Right ventricle myocardium inferior (tissue), 1 donor: ENCODE measurements around the gene ZBTB17. TPM values are rescaled to one million over a fixed set of nuclear protein-coding genes. Genes with fewer than 3 reads are reported as not detected.
"Not testable (repeated sequence)": the region's sequence is repeated elsewhere in the genome, so short reads cannot be mapped to it uniquely, and the experiment has no call there.

ENCODE experiments used
- ATAC-seq: fragments of 200-7000 bp; cut with Tn5 transposase; one replicate; pipeline ENCODE4 v1.9.1; 2020; ENCODE audit warnings: mild to moderate bottlenecking, moderate library complexity
- DNase-seq: peaks from one replicate; pipeline ENCODE4 v3.0.0; 2021; ENCODE audit errors: missing footprints
- intact Hi-C: fragments of 100-400 bp; cut with DNase I; formaldehyde crosslinking; loops from one replicate; pipeline ENCODE4 v1.11.0; 2022
- total RNA-seq: library from RNA; stranded (reverse); fragmentation: NEBNext Ultra II Directional; extraction: Animal tissue kit (Norgen Biotek cat#: 25700); gene quantifications from one replicate; pipeline ENCODE4 v1.2.1, GENCODE V29; 2021
- donor health status: DM: no; HTN: yes; CAD: no; lungs with severe emphysema.

The ZBTB17 gene
- total RNA-seq, 1 donor from 2014 or later = 23.4 TPM

- ATAC-seq = peak; percentile 42
- peak; percentile 85 for DNase-seq
- intact Hi-C loops = no loop called here
Measured at GRCh38 chr1:16013220-16013907, 37.5 kb upstream of the ZBTB17 start.

DNA sequence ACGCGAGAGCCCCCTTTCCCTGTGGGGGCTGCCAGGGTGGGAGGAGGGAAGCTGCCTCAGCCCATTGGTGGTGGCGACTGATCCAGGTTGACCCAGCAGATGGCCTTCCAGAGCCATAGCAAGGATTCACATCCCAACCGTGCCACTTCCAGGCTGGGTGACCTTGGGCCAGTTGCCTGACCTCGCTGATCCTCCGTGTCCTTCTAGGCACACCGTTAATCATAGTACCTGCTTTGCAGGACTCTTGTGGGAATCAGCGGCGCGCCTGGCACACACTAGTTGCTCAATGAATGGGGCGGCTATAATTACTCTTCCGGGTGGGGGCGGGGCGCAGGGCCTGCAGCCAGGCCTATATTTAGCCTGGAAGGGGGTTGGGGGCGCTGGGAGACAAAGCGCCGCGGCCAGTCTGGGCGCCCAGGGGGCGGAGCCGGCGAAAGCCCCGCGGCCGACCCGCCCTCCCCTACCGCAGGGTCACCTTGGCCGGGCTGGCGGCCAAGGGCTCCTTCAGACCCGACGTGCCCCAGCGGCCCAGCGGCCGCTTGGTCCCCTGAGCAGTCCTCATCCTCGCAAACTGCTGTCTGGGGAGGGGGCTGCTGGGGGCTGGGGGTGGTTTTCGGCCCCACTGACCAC lies 36.8 kb upstream of the ZBTB17 start:
- DNase-seq = peak; percentile 89
- intact Hi-C loops = no loop called here

GRCh38 chr1:16011936-16012589 lies 36.2 kb upstream of the ZBTB17 start:
- no peak for DNase-seq
- intact Hi-C loops = no loop called here
- ATAC-seq = no peak

More for the DNA sequence above, 36.8 kb upstream of the ZBTB17 start:
- peak; percentile 30 for ATAC-seq

GRCh38 chr1:16010837-16011236 lies 34.9 kb upstream of the ZBTB17 start:
- ATAC-seq (no peak), DNase-seq (no peak)
- intact Hi-C loops = no loop called here

DNA sequence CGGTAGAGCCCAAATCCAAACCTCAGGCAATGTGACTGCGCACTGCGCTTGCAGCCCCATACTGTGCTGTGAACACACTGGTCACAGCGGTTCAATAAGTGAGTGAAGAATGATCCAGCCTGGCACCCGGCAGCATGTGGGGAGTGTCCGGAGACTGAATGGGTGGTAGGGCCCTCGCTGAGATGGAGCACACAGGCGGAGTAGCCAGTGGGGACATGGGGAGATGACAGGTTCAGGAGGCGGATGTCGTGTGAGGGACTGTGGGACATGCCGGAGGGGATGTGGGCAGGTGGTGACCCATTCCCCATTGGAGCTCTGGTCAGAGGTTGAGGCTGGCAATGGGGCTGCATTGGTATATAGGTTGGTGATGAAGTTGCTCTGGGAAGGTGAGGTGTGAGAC lies 33.8 kb upstream of the ZBTB17 start:
- intact Hi-C loops = loop anchor here (1.0 to 2.0 kb wide), 2 partner anchors 23 to 47 kb away; no protein-coding TSS in a partner anchor
- no peak for ATAC-seq
- DNase-seq = no peak

- intact Hi-C loops = loop anchor here (1.0 to 2.0 kb wide), 2 partner anchors 24 to 47 kb away; no protein-coding TSS in a partner anchor
- DNase-seq (peak; percentile 85), ATAC-seq (no peak)
Measured at GRCh38 chr1:16009030-16009460, 33.1 kb upstream of the ZBTB17 start.

GRCh38 chr1:16007671-16008341 lies 31.9 kb upstream of the ZBTB17 start:
- no peak for DNase-seq
- intact Hi-C loops = loop anchor here (2.0 kb wide), 1 partner anchor 25 kb away; no protein-coding TSS in a partner anchor
- ATAC-seq = no peak

- DNase-seq = no peak
- intact Hi-C loops = no loop called here
Measured at GRCh38 chr1:16006552-16007485, 30.9 kb upstream of the ZBTB17 start.

GRCh38 chr1:16006010-16006409 lies 30.1 kb upstream of the ZBTB17 start:
- DNase-seq (no peak), ATAC-seq (no peak)
- intact Hi-C loops = no loop called here

More at GRCh38 chr1:16006552-16007485, 30.9 kb upstream of the ZBTB17 start:
- ATAC-seq = no peak

DNA sequence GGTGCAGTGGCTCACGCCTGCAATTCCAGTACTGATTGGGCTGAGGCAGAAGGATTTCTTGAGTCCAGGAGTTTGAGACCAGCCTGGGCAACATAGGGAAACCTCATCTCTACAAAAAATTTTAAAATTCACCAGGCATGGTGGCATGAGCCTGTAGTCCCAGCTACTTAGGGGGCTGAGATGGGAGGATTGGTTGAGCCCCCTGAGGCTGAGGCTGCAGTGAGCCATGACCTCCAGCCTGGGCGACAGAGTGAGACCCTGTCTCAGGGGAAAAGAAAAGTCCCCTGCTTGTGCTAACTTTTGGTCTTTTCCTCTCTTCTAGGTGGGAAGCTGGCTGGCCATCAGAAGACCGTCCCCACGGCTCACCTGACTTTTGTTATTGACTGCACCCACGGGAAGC lies 29.7 kb upstream of the ZBTB17 start:
- ATAC-seq (no peak), DNase-seq (no peak)
- intact Hi-C loops = no loop called here

DNA sequence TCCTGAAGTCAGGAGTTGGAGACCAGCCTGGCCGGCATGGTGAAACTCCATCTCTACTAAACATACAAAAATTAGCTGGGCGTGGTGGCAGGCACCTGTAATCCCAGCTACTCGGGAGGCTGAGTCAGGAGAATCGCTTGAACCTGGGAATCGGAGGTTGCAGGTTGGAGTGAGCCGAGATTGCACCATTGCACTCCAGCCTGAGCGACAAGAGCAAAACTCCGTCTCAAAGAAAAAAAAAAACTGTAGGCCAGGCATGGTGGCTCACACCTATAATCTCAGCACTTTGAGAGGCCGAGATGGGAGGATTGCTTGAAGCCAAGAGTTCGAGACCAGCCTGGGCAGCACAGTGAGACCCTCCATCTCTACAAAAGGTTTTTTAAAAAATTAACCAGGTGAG lies 25.4 kb upstream of the ZBTB17 start:
- DNase-seq, intact Hi-C loops, ATAC-seq: not testable (repeated sequence)

DNA sequence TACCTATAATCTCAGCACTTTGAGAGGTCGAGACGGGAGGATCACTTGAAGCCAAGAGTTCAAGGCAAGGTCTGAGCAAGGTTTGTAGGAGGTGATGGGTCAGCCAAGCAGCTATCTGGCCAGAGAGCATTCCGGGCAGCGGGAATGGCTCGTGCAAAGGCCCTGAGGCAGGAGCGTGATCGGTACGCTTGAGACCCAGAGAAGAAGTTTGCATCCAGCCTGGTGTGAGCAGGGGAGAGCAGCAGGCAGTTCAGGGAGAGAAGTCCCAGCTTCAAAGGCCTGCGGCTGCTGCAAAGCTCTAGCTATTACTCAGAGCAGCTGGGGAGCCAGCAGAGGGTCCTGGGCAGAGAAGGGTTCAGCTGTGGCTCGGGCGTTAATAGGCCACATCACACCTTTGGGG lies 23.0 kb upstream of the ZBTB17 start:
- ATAC-seq (no peak), DNase-seq (no peak)
- intact Hi-C loops = no loop called here

- DNase-seq (no peak), ATAC-seq (no peak)
- intact Hi-C loops = no loop called here
Measured at GRCh38 chr1:15997637-15998280, 21.9 kb upstream of the ZBTB17 start.

DNA sequence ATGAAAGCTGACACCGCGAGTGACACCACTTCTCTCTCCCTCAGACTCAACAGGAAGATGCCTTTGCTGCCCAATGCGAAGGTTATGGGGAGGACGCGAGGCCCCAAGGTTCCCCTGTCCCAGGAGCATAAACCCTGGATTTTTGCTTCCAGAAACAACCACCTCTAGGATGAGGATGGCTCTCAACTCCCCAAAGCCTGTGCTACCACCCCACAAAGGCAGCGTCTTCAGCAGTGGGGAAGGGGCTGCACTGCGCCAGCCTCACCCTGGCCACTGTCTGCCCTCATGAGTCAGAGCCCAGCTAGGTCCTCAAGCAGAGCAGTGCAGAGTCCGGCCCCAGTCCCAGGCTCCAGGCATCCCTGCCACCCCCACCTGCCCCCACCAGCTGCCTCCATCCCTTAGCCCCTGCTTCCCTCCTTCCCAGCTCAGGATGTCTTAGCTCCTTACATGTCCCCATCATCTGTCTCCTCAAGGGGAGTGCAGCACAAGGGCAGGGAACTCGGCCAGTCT lies 21.2 kb upstream of the ZBTB17 start:
- ATAC-seq (no peak), DNase-seq (no peak)
- intact Hi-C loops = no loop called here

- peak; percentile 74 for DNase-seq
- intact Hi-C loops = loop anchor here (2.0 to 5.0 kb wide), 2 partner anchors 178 to 202 kb away; no protein-coding TSS in a partner anchor
- peak; percentile 83 for ATAC-seq
Measured at GRCh38 chr1:15994590-15995351, 18.9 kb upstream of the ZBTB17 start.

DNA sequence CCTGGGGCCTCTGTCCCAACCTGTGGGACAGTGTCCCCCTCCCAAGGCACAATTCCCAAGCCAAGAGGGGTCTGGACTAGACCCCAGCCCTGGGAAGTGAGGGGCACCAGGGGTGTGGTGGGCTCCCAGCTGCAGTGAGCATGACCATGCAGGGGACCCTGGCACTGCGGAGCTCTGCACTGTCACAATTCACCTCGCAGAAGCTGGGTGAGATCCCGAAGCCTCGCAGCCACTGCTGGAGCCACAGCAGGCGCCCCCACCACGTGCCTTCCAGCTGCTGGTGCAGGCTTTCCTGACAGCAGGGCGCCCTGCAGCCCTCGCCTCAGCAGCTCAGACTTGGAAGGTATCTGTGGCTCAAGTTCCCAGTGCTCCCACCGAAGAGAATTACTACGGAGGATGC lies 18.2 kb upstream of the ZBTB17 start:
- intact Hi-C loops = loop anchor here (2.0 to 5.0 kb wide), 2 partner anchors 177 to 202 kb away; no protein-coding TSS in a partner anchor
- no peak for ATAC-seq

GRCh38 chr1:15993666-15994065 lies 17.8 kb upstream of the ZBTB17 start:
- no peak for ATAC-seq
- intact Hi-C loops = loop anchor here (2.0 to 5.0 kb wide), 2 partner anchors 177 to 201 kb away; no protein-coding TSS in a partner anchor
- DNase-seq = no peak

More for the DNA sequence above, 18.2 kb upstream of the ZBTB17 start:
- no peak for DNase-seq
